Erythroblast (primary cell): ENCODE data around the gene ELF1.

ENCODE experiments used
- GATA1 ChIP-seq: IDR thresholded peaks from 2 replicates; pipeline ENCODE4 v1.6.1; 2011; ENCODE audit warnings: low read depth, mild to moderate bottlenecking, control low read depth, low read length, moderate library complexity
- POLR2A ChIP-seq: IDR thresholded peaks from 2 replicates; pipeline ENCODE4 v1.6.1; 2011; ENCODE audit warnings: mild to moderate bottlenecking, low read length

- TF ChIP-seq POLR2A, result no peak
- TF ChIP-seq GATA1, result no peak
Measured at GRCh38 chr13:40992678-40993518, 26.2 kb downstream of the ELF1 start.
